ENCODE results near the gene TUBB3. TPM values are rescaled to one million over a fixed set of nuclear protein-coding genes. Genes with fewer than 3 reads are reported as not detected.

The TUBB3 gene
- total and polyA plus RNA-seq, 2 of the 8 experiments (the other 6 are each of a cell fraction or from before 2014, with no cell fraction given) = 275 to 393 TPM

DNA sequence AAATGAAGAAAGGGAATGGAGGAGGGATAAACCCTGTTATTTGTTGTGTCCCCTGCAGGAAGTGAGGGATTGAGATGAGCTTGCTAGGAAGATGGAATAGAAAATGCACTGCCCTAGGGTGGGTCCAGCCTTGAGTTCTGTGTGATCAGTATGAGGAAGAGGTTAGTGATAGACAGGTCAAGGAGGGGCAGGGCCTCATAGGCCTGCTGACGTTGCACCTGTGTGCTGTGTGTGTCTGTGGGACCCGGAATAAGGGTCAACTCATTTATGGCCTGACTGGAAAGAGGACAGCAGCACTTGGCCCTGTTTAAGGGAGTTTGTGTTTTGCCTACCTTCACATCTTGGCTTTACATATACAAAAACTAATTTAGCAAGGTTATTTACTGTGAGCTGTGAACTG is 51.7 kb downstream of the TUBB3 start:
- Histone ChIP-seq H2BK20ac (ENCODE audit: low read length) (no peak overlapping the region), H2BK15ac (ENCODE audit: low read length) (no peak overlapping the region), H3K18ac (ENCODE audit: extremely low read depth, low read length) (no peak overlapping the region), H3K79me2 (ENCODE audit: control insufficient read depth in 1 of 2, insufficient read depth in 2 of 2, low read length in 2 of 2) (peaks cover 12 to 52% of the 10 kb centered on the region in 2 experiments), H3K14ac (ENCODE audit: insufficient read length) (no peak overlapping the region), H2AK5ac (ENCODE audit: low read depth, low read length) (no peak overlapping the region), H3K56ac (replicated peaks; ENCODE audit: insufficient read length, low read depth, low read length) (no peak overlapping the region), H2AFZ (ENCODE audit: low read length) (no peak overlapping the region), H3K27me3 (replicated peaks in 1 of 4; ENCODE audit: control insufficient read depth in 3 of 4, extremely low read depth in 1 of 4, insufficient read depth in 3 of 4, low read length in 3 of 4) (peaks cover 0 to 6% (median 0%) of the 10 kb centered on the region in 4 experiments; a peak in 2 of 7 replicates), H4K91ac (replicated peaks; ENCODE audit: insufficient read length, low read length) (no peak overlapping the region), H3K36me3 (ENCODE audit: control insufficient read depth in 2 of 4, insufficient read depth in 4 of 4, low read length in 3 of 4) (peaks cover 6 to 15% (median 8%) of the 10 kb centered on the region in 4 experiments; a peak in 6 of 8 replicates), H3K9me3 (ENCODE audit: insufficient read depth in 2 of 2, low read depth in 1 of 2, low read length in 1 of 2) (peaks cover 10 to 11% of the 10 kb centered on the region in 2 experiments; a peak in 3 of 4 replicates), H3K27ac (ENCODE audit: low read depth, low read length) (no peak overlapping the region), H2BK120ac (replicated peaks; ENCODE audit: low read depth, low read length) (no peak overlapping the region), H3K4me2 (ENCODE audit: insufficient read depth in 1 of 2, low read depth in 2 of 2, low read length in 2 of 2) (no peak overlapping the region), H3K4me1 (replicated peaks in 1 of 4; ENCODE audit: control insufficient read depth in 3 of 4, insufficient read depth in 4 of 4, low read length in 3 of 4) (peaks cover 0 to 8% (median 3%) of the 10 kb centered on the region in 4 experiments; a peak in 3 of 7 replicates), H3K4ac (replicated peaks; ENCODE audit: insufficient read length, low read depth, low read length) (no peak overlapping the region), H4K20me1 (replicated peaks in 1 of 2; ENCODE audit: control insufficient read depth in 1 of 2, insufficient read depth in 2 of 2, low read length in 2 of 2) (peaks cover 0 to 7% of the 10 kb centered on the region in 2 experiments), H3K4me3 (ENCODE audit: extremely low read depth in 1 of 4, insufficient read depth in 2 of 4, low read depth in 3 of 4, low read length in 4 of 4) (no peak overlapping the region), H3K9ac (replicated peaks in 1 of 4; ENCODE audit: extremely low read depth in 1 of 4, low read depth in 3 of 4, low read length in 3 of 4) (no peak overlapping the region), H2BK12ac (ENCODE audit: low read depth, low read length) (no peak overlapping the region), H3K79me1 (ENCODE audit: low read depth, low read length) (peaks cover 18% of the 10 kb centered on the region), H3K23ac (ENCODE audit: insufficient read length) (no peak overlapping the region), H4K5ac (ENCODE audit: insufficient read length, low read depth, low read length) (no peak overlapping the region), H2BK5ac (ENCODE audit: low read depth, low read length) (no peak overlapping the region), H3K23me2 (ENCODE audit: low read depth, low read length) (peaks cover 11% of the 10 kb centered on the region), H4K8ac (ENCODE audit: extremely low read depth, insufficient read depth, low read length) (no peak overlapping the region; the same call in 1 of the 2 replicates)
- DNase-seq (ENCODE audit: low read depth in 1 of 2, low spot score in 2 of 2) (no peak), FAIRE-seq (no peak)
- ChIA-PET POLR2A (ENCODE audit: partially characterized antibody) (interaction anchor here (0.6 to 6.9 kb wide), 7 partner anchors 12 to 853 kb away, joined by 3 to 54 read pairs (median 3); no protein-coding TSS in a partner anchor), CTCF (ENCODE audit: partially characterized antibody) (interaction anchor here (0.9 to 1.5 kb wide), 3 partner anchors 15 to 27 kb away, joined by 3 to 6 read pairs (median 6); no protein-coding TSS in a partner anchor)
- WGBS, 2 experiments (ENCODE audit: extremely low coverage in 1 of 2, insufficient coverage in 1 of 2, insufficient read length in 1 of 2, insufficient replicate concordance in 2 of 2, low coverage in 1 of 2, low lambda C conversion rate in 2 of 2, missing lambda C conversion rate in 1 of 2) = 97% methylated on average over 2 of the region's 2 CpGs; no CpG with 5 or more reads in 1 of the 2 experiments
- TF ChIP-seq KDM1A (IDR thresholded peaks at IDR 0.05; ENCODE audit: borderline replicate concordance, low read length) (no peak), NANOG (IDR thresholded peaks at IDR 0.05; ENCODE audit: insufficient read depth, low read depth, low read length, poor library complexity, severe bottlenecking) (no peak), KDM5A (IDR thresholded peaks at IDR 0.05; ENCODE audit: low read length) (no peak), JUN (IDR thresholded peaks at IDR 0.05; ENCODE audit: low read depth, low read length) (no peak)
